ENCODE data around the gene SCOC. TPM values are rescaled to one million over a fixed set of nuclear protein-coding genes. Genes with fewer than 3 reads are reported as not detected.

The SCOC gene
- total and polyA plus RNA-seq, 2 of the 4 experiments (the other 2 are of a cell fraction) = 12.9 to 33.2 TPM

- no peak overlapping the region for H2BK120ac ChIP-seq (ENCODE audit: low read depth, low read length)
- H3K4me2 ChIP-seq (ENCODE audit: low read depth, low read length) = no peak overlapping the region
- no peaks in the 10 kb centered on the region; the same call in 1 of the 2 replicates for H3K4me1 ChIP-seq (ENCODE audit: control insufficient read depth, insufficient read depth, low read length)
- no peak overlapping the region for H2AK9ac ChIP-seq (replicated peaks; ENCODE audit: low read depth, low read length, poor library complexity)
- intact Hi-C loops (cut with micrococcal nuclease) = loop anchor here (2.0 kb wide), 1 partner anchor 623 kb away; no protein-coding TSS in a partner anchor
- H4K5ac ChIP-seq (ENCODE audit: low read depth, low read length) = no peak overlapping the region
- DNase-seq = no peak
- no peak overlapping the region for H3K14ac ChIP-seq (replicated peaks; ENCODE audit: low read depth, low read length)
- no peak overlapping the region for H2AFZ ChIP-seq (replicated peaks; ENCODE audit: low read length, poor library complexity)
- no peaks in the 10 kb centered on the region for H3K9me3 ChIP-seq (ENCODE audit: control insufficient read depth, insufficient read depth, low read length)
- H3K27ac ChIP-seq (ENCODE audit: insufficient read depth, low read length) = no peak overlapping the region
- H4K20me1 ChIP-seq (ENCODE audit: insufficient read depth, low read length) = no peaks in the 10 kb centered on the region
- no TSS peak for BruUV-seq (replicated peaks)
- H3K4me3 ChIP-seq (ENCODE audit: insufficient read depth, low read depth, low read length) = no peak overlapping the region
- no peaks in the 10 kb centered on the region for H3K36me3 ChIP-seq (ENCODE audit: control insufficient read depth, insufficient read depth, low read length)
- no peak for ATAC-seq (ENCODE audit: low read depth)
- no CpG with 5 or more reads among the region's 3 CpGs for WGBS, 2 experiments (ENCODE audit: extremely low coverage in 2 of 2, insufficient read length in 1 of 2)
- TF ChIP-seq MAFK (IDR thresholded peaks at IDR 0.05; ENCODE audit: low read depth, low read length) (no peak), CEBPB (IDR thresholded peaks at IDR 0.05; ENCODE audit: low read depth, low read length) (no peak), ELK1 (IDR thresholded peaks at IDR 0.05; ENCODE audit: borderline replicate concordance, low read depth, low read length) (no peak), RFX5 (IDR thresholded peaks at IDR 0.05; ENCODE audit: low read depth, low read length) (no peak)
- no peak overlapping the region; the same call in 1 of the 2 replicates for H3K9ac ChIP-seq (ENCODE audit: low read depth, low read length)
- no peak overlapping the region for H3K23ac ChIP-seq (ENCODE audit: low read depth, low read length)
- H3K79me1 ChIP-seq (ENCODE audit: low read depth in 1 of 2, low read length in 2 of 2) = no peaks in the 10 kb centered on the region
- H3K56ac ChIP-seq (ENCODE audit: extremely low read depth, insufficient read depth, low read length) = no peak overlapping the region
- H2BK15ac ChIP-seq (ENCODE audit: low read depth, low read length) = no peak overlapping the region
- H3K4ac ChIP-seq (ENCODE audit: low read depth, low read length) = no peak overlapping the region
- no peak overlapping the region for H2BK5ac ChIP-seq (ENCODE audit: low read depth, low read length, poor library complexity, severe bottlenecking)
- no peak overlapping the region for H2BK20ac ChIP-seq (ENCODE audit: low read depth, low read length)
- dilution Hi-C loops (cut with HindIII; ENCODE audit: low sequenced_read_pairs, unreplicated experiment) = no loop called here
- peaks cover 13% of the 10 kb centered on the region for H3K27me3 ChIP-seq (ENCODE audit: control insufficient read depth, insufficient read depth, low read length)
- no peak overlapping the region for H3K18ac ChIP-seq (ENCODE audit: low read depth, low read length)
- CTCF ChIA-PET = no interaction called here
- no peak overlapping the region for H4K91ac ChIP-seq (ENCODE audit: insufficient read depth, low read depth, low read length)
- in situ Hi-C loops (cut with MboI; ENCODE audit: low sequenced_read_pairs) = loop anchor here (10.0 to 25.0 kb wide), 3 partner anchors 343 to 779 kb away; partner anchors contain the start of gene RNF150
- peaks cover 2% of the 10 kb centered on the region; the same call in 1 of the 2 replicates for H3K9me1 ChIP-seq (ENCODE audit: insufficient read depth, low read length)
- no peak overlapping the region for H2AK5ac ChIP-seq (ENCODE audit: low read depth, low read length)
- POLR2A ChIA-PET (ENCODE audit: unreplicated experiment) = no interaction called here
- H4K8ac ChIP-seq (ENCODE audit: low read depth in 2 of 2, low read length in 2 of 2) = no peak overlapping the region
Observed at GRCh38 chr4:140357868-140358267, 15.6 kb upstream of the SCOC start.
